H1 (cell line): ENCODE measurements around the gene MITF. TPM values are rescaled to one million over a fixed set of nuclear protein-coding genes. Genes with fewer than 3 reads are reported as not detected.

Experiments used
- CTCF ChIA-PET: fragments of 300-600 bp; sonication (Branson Sonifier 250); formaldehyde crosslinking; loops from one replicate; lab custom pipeline; 2021; ENCODE audit not compliant: partially characterized antibody; lab: Charles Lee
- POLR2A ChIA-PET: fragments of 300-600 bp; sonication (Branson Sonifier 250); formaldehyde crosslinking; loops from one replicate; lab custom pipeline; 2021; ENCODE audit warnings: inconsistent platforms; ENCODE audit not compliant: partially characterized antibody; lab: Charles Lee
- DNase-seq, 2 experiments: peaks; one replicate each; pipeline versions ENCODE4 v3.0.0 to v3.0.0-alpha.2; 2010 to 2022; ENCODE audit warnings: low spot score in 2 of 2, low read depth in 1 of 2, mixed read lengths in 1 of 2
- FAIRE-seq: peaks from 2 replicates; lab custom pipeline; 2011; peaks lifted over from hg19 to GRCh38; lab: Jason Lieb, UNC
- H2AFZ ChIP-seq: 2 replicates; pipeline ENCODE4 v1.8.1; 2012; ENCODE audit warnings: low read length, inconsistent platforms
- H2AK5ac ChIP-seq: 2 replicates; pipeline ENCODE4 v1.6.1; 2013; ENCODE audit warnings: low read depth, low read length
- H2BK120ac ChIP-seq: replicated peaks from 2 replicates; pipeline ENCODE3; 2013; ENCODE audit warnings: low read depth, low read length, inconsistent platforms
- H2BK12ac ChIP-seq: 2 replicates; pipeline ENCODE4 v1.6.1; 2013; ENCODE audit warnings: low read depth, low read length
- H2BK15ac ChIP-seq: 2 replicates; pipeline ENCODE4 v1.6.1; 2013; ENCODE audit warnings: low read length
- H2BK20ac ChIP-seq: 2 replicates; pipeline ENCODE4 v1.6.1; 2013; ENCODE audit warnings: low read length
- H2BK5ac ChIP-seq: 2 replicates; pipeline ENCODE4 v1.6.1; 2013; ENCODE audit warnings: low read depth, low read length
- H3K14ac ChIP-seq: 2 replicates; pipeline ENCODE4 v1.6.1; 2013; ENCODE audit warnings: inconsistent platforms; ENCODE audit not compliant: insufficient read length
- H3K18ac ChIP-seq: 2 replicates; pipeline ENCODE4 v1.6.1; 2013; ENCODE audit warnings: low read length; ENCODE audit errors: extremely low read depth
- H3K23ac ChIP-seq: 2 replicates; pipeline ENCODE4 v1.6.1; 2013; ENCODE audit warnings: inconsistent platforms; ENCODE audit not compliant: insufficient read length
- H3K23me2 ChIP-seq: 2 replicates; pipeline ENCODE4 v1.6.1; 2013; ENCODE audit warnings: low read depth, low read length
- H3K27ac ChIP-seq: 2 replicates; pipeline ENCODE4 v1.6.1; 2011; ENCODE audit warnings: low read depth, low read length, inconsistent platforms
- H3K27me3 ChIP-seq, 4 experiments: replicated peaks in 1 of 4; 1 replicate in 1 of 4; 2 replicates in 3 of 4; pipeline versions ENCODE4 v1.6.1 to v1.8.1; 2011 to 2013; ENCODE audit warnings: low read length in 3 of 4, mild to moderate bottlenecking in 3 of 4, inconsistent platforms in 2 of 4, mixed read lengths in 2 of 4, moderate library complexity in 1 of 4; ENCODE audit not compliant: control insufficient read depth in 3 of 4, insufficient read depth in 3 of 4; ENCODE audit errors: extremely low read depth in 1 of 4
- H3K36me3 ChIP-seq, 4 experiments: 2 replicates each; pipeline versions ENCODE4 v1.6.1 to v1.8.1; 2011 to 2013; ENCODE audit warnings: mild to moderate bottlenecking in 4 of 4, low read length in 3 of 4, moderate library complexity in 2 of 4, control low read depth in 1 of 4, inconsistent platforms in 1 of 4; ENCODE audit not compliant: insufficient read depth in 4 of 4, control insufficient read depth in 2 of 4
- H3K4ac ChIP-seq: replicated peaks from 2 replicates; pipeline ENCODE3; 2013; ENCODE audit warnings: low read length, low read depth, mixed read lengths, inconsistent platforms; ENCODE audit not compliant: insufficient read length
- H3K4me1 ChIP-seq, 4 experiments: replicated peaks in 1 of 4; 1 replicate in 1 of 4; 2 replicates in 3 of 4; pipeline versions ENCODE4 v1.6.1 to v1.8.1; 2011 to 2013; ENCODE audit warnings: low read length in 3 of 4, inconsistent platforms in 2 of 4, mixed read lengths in 1 of 4; ENCODE audit not compliant: insufficient read depth in 4 of 4, control insufficient read depth in 3 of 4
- H3K4me2 ChIP-seq, 2 experiments: 2 replicates each; pipeline versions ENCODE4 v1.6.1 to v1.8.1; 2011 to 2013; ENCODE audit warnings: low read depth in 2 of 2, low read length in 2 of 2, control low read depth in 1 of 2, inconsistent platforms in 1 of 2, mild to moderate bottlenecking in 1 of 2; ENCODE audit not compliant: insufficient read depth in 1 of 2
- H3K4me3 ChIP-seq, 4 experiments: fragments of 200-600, 300-600 bp in 1 of 4; sonication (generic), shearing (Covaris generic), sonication (Bioruptor Twin) in 1 of 4; 2 replicates each; pipeline versions ENCODE4 v1.5.1 to v1.8.1; 2011 to 2016; ENCODE audit warnings: low read length in 4 of 4, low read depth in 3 of 4, control low read depth in 2 of 4, inconsistent platforms in 2 of 4, mild to moderate bottlenecking in 2 of 4, mixed read lengths in 1 of 4, moderate library complexity in 1 of 4; ENCODE audit not compliant: insufficient read depth in 2 of 4; ENCODE audit errors: extremely low read depth in 1 of 4
- H3K56ac ChIP-seq: replicated peaks from 2 replicates; pipeline ENCODE3; 2013; ENCODE audit warnings: low read depth, mild to moderate bottlenecking, mixed read lengths, low read length, inconsistent platforms; ENCODE audit not compliant: insufficient read length
- H3K79me1 ChIP-seq: 2 replicates; pipeline ENCODE4 v1.6.1; 2013; ENCODE audit warnings: low read depth, low read length, control low read depth
- H3K79me2 ChIP-seq, 2 experiments: 2 replicates each; pipeline versions ENCODE4 v1.6.1 to v1.8.1; 2012 to 2013; ENCODE audit warnings: low read length in 2 of 2, mild to moderate bottlenecking in 2 of 2, inconsistent platforms in 1 of 2; ENCODE audit not compliant: insufficient read depth in 2 of 2, control insufficient read depth in 1 of 2
- H3K9ac ChIP-seq, 4 experiments: replicated peaks in 1 of 4; 1 replicate in 1 of 4; 2 replicates in 3 of 4; pipeline versions ENCODE4 v1.6.1 to v1.8.1; 2011 to 2013; ENCODE audit warnings: low read depth in 3 of 4, low read length in 3 of 4, control low read depth in 2 of 4, mild to moderate bottlenecking in 2 of 4, moderate library complexity in 2 of 4, inconsistent platforms in 1 of 4; ENCODE audit errors: extremely low read depth in 1 of 4
- H3K9me3 ChIP-seq, 2 experiments: 2 replicates each; pipeline versions ENCODE4 v1.6.1 to v1.8.1; 2012 to 2013; ENCODE audit warnings: mild to moderate bottlenecking in 2 of 2, moderate library complexity in 2 of 2, control low read depth in 1 of 2, inconsistent platforms in 1 of 2, low read depth in 1 of 2, low read length in 1 of 2, mixed read lengths in 1 of 2; ENCODE audit not compliant: insufficient read depth in 2 of 2
- H4K20me1 ChIP-seq, 2 experiments: replicated peaks in 1 of 2; 2 replicates each; pipeline versions ENCODE3 to v1.8.1; 2011 to 2013; ENCODE audit warnings: inconsistent platforms in 2 of 2, low read length in 2 of 2, mild to moderate bottlenecking in 1 of 2; ENCODE audit not compliant: insufficient read depth in 2 of 2, control insufficient read depth in 1 of 2
- H4K5ac ChIP-seq: 2 replicates; pipeline ENCODE4 v1.6.1; 2013; ENCODE audit warnings: low read length, low read depth, mixed read lengths, inconsistent platforms; ENCODE audit not compliant: insufficient read length
- H4K8ac ChIP-seq: 2 replicates; pipeline ENCODE4 v1.8.0; 2013; ENCODE audit warnings: mild to moderate bottlenecking, moderate library complexity, low read length, inconsistent platforms; ENCODE audit not compliant: insufficient read depth; ENCODE audit errors: extremely low read depth
- H4K91ac ChIP-seq: replicated peaks from 2 replicates; pipeline ENCODE3; 2013; ENCODE audit warnings: low read length, mixed read lengths, inconsistent platforms; ENCODE audit not compliant: insufficient read length
- CTBP2 ChIP-seq: IDR thresholded peaks from 2 replicates; pipeline ENCODE4 v1.7.0; 2011; ENCODE audit warnings: borderline replicate concordance, mild to moderate bottlenecking, moderate library complexity, mixed read lengths, low read length; ENCODE audit not compliant: insufficient read depth, insufficient read length
- GABPA ChIP-seq: IDR thresholded peaks from 2 replicates; pipeline ENCODE4 v1.6.1; 2011; ENCODE audit warnings: mild to moderate bottlenecking, low read length, moderate library complexity, borderline replicate concordance; ENCODE audit not compliant: insufficient read depth
- JUND ChIP-seq: IDR thresholded peaks from 2 replicates; pipeline ENCODE4 v1.6.1; 2011; ENCODE audit warnings: mild to moderate bottlenecking, improper control_type of control experiment, low read length
- TEAD4 ChIP-seq: IDR thresholded peaks from 2 replicates; pipeline ENCODE4 v1.6.1; 2012; ENCODE audit warnings: low read depth, low read length, inconsistent platforms, mixed read lengths
- WGBS, 2 experiments: shearing (Covaris generic) in 1 of 2; methylation state at CpG; one replicate each; pipeline versions ENCODE4 v1.1.6 to v1.1.7; 2013 to 2015; ENCODE audit warnings: low lambda C conversion rate in 2 of 2, mixed read lengths in 2 of 2, inconsistent platforms in 1 of 2, low coverage in 1 of 2, missing lambda C conversion rate in 1 of 2; ENCODE audit not compliant: insufficient replicate concordance in 2 of 2, insufficient coverage in 1 of 2, insufficient read length in 1 of 2; ENCODE audit errors: extremely low coverage in 1 of 2, missing lambda C conversion rate in 1 of 2; 5-methylcytosine and 5-hydroxymethylcytosine counted together
- polyA plus RNA-seq, 7 experiments: library from polyadenylated mRNA; depleted of rRNA in 3 of 7; stranded (reverse) in 5 of 7; unstranded in 2 of 7; fragments of >200 nt in 5 of 7; fragments of 200-250 nt in 2 of 7; gene quantifications; 1 replicate in 5 of 7; 2 replicates in 1 of 7; 4 replicates in 1 of 7; pipeline versions ENCODE4 v1.2.1 to v1.2.3, GENCODE V29; 2011 to 2013; ENCODE audit warnings: missing spikeins in 2 of 7, mixed read lengths in 2 of 7
- total RNA-seq: library from RNA; stranded (reverse); fragmentation: NEBNext Ultra II Directional; extraction: Animal tissue kit (Norgen Biotek cat#: 25700); gene quantifications from 2 replicates; pipeline ENCODE4 v1.2.1, GENCODE V29; 2021

Gene MITF
- total and polyA plus RNA-seq, 2 of the 8 experiments (the other 6 are each of a cell fraction or from before 2014, with no cell fraction given) = 0.53 to 1.4 TPM

- Histone ChIP-seq H2BK15ac (no peak overlapping the region), H3K56ac (no peak overlapping the region), H2BK5ac (no peak overlapping the region), H3K79me1 (no peaks in the 10 kb centered on the region), H2AK5ac (no peak overlapping the region), H3K36me3 (no peaks in the 10 kb centered on the region), H2BK120ac (no peak overlapping the region), H3K4me3 (no peak overlapping the region), H2AFZ (no peak overlapping the region), H3K4me2 (no peak overlapping the region), H3K27me3 (no peaks in the 10 kb centered on the region), H4K20me1 (no peaks in the 10 kb centered on the region), H3K23me2 (no peaks in the 10 kb centered on the region), H4K5ac (no peak overlapping the region), H3K27ac (no peak overlapping the region), H3K23ac (no peak overlapping the region), H3K14ac (no peak overlapping the region), H3K9ac (no peak overlapping the region), H2BK20ac (no peak overlapping the region), H3K18ac (no peak overlapping the region), H3K79me2 (no peaks in the 10 kb centered on the region), H2BK12ac (no peak overlapping the region), H3K9me3 (no peaks in the 10 kb centered on the region), H4K8ac (no peak overlapping the region), H4K91ac (no peak overlapping the region), H3K4ac (no peak overlapping the region), H3K4me1 (peaks cover 0 to 2% (median 0%) of the 10 kb centered on the region in 4 experiments; a peak in 1 of 7 replicates)
- 85% methylated on average over 2 of the region's 2 CpGs; no CpG with 5 or more reads in 1 of the 2 experiments for WGBS, 2 experiments
- ChIA-PET CTCF (interaction anchor here (0.8 to 1.1 kb wide), 2 partner anchors 14 kb away, joined by 3 read pairs; no protein-coding TSS in a partner anchor), POLR2A (no interaction called here)
- TF ChIP-seq JUND (no peak), TEAD4 (no peak), CTBP2 (no peak), GABPA (no peak)
- FAIRE-seq (no peak), DNase-seq (no peak)
These were observed 33.0 kb downstream of the MITF start for GRCh38 chr3:69772152-69772867.
